ENCODE data around the gene CACUL1.
"Not testable (repeated sequence)": the region's sequence is repeated elsewhere in the genome, so short reads cannot be mapped to it uniquely, and the experiment has no call there.

The CACUL1 gene

DNA sequence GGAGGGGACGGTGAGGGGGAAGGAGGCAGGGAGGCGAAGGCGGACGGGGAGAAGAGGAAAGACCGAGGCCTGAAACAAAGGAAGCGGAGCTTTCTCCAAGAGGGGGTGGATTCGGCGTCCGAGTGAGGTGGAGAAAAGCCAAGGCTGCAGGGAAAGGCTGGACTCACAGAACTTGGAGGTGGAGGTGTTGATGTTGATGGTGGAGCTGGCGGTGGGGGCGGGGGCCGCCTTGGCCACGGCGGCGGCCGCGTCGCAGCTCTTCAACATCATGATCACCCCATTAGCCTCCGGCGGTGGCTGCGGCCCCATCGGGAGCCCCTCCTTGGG is 578 bp downstream of the CACUL1 start:
- TF ChIP-seq, protein P1, sequence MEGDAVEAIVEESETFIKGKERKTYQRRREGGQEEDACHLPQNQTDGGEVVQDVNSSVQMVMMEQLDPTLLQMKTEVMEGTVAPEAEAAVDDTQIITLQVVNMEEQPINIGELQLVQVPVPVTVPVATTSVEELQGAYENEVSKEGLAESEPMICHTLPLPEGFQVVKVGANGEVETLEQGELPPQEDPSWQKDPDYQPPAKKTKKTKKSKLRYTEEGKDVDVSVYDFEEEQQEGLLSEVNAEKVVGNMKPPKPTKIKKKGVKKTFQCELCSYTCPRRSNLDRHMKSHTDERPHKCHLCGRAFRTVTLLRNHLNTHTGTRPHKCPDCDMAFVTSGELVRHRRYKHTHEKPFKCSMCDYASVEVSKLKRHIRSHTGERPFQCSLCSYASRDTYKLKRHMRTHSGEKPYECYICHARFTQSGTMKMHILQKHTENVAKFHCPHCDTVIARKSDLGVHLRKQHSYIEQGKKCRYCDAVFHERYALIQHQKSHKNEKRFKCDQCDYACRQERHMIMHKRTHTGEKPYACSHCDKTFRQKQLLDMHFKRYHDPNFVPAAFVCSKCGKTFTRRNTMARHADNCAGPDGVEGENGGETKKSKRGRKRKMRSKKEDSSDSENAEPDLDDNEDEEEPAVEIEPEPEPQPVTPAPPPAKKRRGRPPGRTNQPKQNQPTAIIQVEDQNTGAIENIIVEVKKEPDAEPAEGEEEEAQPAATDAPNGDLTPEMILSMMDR (IDR thresholded peaks at IDR 0.05; ENCODE audit: insufficient read depth, missing control alignments) = no peak
- DNase-seq (ENCODE audit: insufficient read length, low spot score) (no peak), FAIRE-seq (no peak)

DNA sequence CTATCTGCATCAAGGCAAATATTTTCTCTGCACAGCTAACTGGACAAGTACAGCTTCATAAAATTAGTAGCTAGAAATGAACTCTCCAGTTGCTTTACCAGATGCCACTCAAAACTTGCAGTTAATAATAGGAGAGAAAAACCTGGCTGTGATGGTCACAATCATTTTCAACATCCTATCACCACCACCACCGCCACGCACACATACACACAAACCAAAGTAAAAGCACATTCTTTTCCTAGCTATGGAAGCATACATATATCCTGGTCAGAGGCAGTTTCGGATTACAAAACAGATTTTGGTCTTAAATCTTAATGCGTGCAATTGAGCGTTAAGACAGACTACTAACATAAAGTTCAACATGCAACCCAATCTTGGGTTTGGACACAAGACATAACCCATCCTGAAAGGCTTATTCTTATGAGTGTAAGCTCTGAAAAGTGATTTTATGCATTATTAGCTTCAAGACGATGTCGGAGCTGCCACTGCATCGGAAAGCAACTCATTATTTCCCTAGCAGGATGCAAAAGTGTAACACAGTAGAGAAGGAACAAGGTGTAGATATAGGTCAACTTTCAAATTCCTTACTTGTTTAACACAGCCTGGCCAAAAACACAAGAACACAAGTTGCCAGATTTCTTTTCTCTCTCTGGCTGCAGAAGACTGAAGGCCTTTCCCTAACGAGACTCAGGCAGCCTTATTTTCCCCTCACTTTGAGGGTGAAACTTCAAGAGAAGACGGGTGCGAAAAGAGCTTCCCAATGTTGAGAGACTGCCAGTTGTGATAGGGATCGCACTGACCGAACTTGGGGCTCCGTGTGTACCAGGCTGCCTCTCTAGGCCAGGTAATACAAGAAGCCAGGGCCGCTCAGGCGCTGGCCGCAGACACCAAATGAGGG is 1.2 kb downstream of the CACUL1 start:
- TF ChIP-seq, protein P1 (IDR thresholded peaks at IDR 0.05; ENCODE audit: insufficient read depth, missing control alignments) = no peak
- FAIRE-seq (no peak), DNase-seq (ENCODE audit: insufficient read length, low spot score) (no peak)

DNA sequence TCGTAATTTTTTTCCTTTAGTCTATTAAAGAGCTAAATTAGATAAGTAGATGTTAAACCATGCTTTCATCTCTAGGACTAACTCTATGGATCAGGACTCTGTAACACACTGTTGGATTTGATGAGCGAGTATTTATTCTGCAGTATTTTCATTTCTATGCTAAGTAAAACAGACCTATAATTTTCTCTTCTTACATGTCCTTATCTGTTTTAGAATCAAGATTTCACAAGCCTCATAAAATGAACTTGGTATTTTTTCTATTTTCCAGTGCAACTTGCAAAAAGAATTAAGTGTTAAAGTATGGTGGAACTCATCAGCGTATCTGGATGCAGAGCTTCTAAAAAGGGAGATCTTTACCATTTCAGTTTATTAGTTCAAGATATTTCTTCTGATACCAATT is 2.4 kb downstream of the CACUL1 start:
- FAIRE-seq (no peak), DNase-seq (ENCODE audit: insufficient read length, low spot score) (no peak)
- TF ChIP-seq, protein P1 (IDR thresholded peaks at IDR 0.05; ENCODE audit: insufficient read depth, missing control alignments) = no peak

DNA sequence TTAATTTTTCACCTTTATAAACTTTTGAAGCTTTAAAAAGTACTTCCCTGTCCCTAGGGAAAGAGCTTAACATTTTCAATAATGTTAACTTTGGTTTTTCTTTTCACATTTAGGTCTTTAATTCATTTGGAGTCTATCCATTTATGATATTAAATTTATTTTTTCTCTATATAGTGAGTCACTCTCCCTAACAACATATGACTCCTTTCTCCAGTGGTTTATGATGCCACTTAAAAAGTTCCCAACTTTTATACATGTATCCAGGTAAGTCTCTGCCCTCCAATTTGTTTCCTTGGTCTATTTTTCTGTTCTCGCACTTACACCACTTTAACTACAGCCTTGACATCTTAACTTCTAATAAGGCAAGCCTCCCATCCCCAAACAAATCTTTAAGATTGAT is 3.5 kb downstream of the CACUL1 start:
- DNase-seq (ENCODE audit: insufficient read length, low spot score) = no peak
- TF ChIP-seq, protein P1 (IDR thresholded peaks at IDR 0.05; ENCODE audit: insufficient read depth, missing control alignments) = no peak
- FAIRE-seq = no peak

DNA sequence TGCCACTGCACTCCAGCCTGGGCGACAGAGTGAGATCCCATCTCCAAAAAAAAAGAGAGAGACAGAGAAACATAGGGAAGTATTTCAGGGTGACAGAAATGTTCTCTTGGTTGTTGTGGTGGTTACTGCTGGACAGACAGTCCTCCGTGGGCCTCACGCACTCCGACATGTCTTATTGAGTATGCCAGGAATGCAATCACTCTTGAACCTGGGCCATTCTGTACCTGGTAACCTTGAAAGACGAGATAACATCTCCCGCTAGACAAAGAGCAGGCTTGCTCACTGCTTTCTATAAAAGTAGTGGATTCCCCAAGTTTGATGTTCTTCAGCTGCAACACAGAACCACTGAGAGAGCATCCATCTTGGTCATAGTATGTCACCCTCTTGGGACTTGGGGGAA is 6.7 kb downstream of the CACUL1 start:
- DNase-seq (ENCODE audit: insufficient read length, low spot score) = no peak
- no peak for FAIRE-seq
- TF ChIP-seq, protein P1 (IDR thresholded peaks at IDR 0.05; ENCODE audit: insufficient read depth, missing control alignments) = no peak

DNA sequence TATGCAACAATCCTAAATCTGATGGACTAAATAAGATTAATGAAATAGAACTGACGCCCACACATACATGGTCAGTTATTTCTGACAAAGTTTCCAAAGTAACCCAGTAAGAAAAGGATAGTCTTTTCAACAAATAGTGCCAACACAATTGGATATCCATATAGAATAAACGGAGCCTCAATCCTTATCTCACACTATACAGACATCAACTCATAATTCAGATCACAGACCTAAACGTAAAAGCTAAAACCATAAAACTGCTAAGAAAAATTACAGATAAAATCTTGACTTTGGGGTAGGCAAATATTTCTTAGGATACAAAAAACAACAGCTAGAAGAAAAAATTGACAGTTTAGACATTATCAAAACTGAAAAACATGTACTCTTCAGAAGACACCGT is 8.5 kb downstream of the CACUL1 start:
- DNase-seq (ENCODE audit: insufficient read length, low spot score) (no peak), FAIRE-seq (no peak)
- TF ChIP-seq, protein P1 (IDR thresholded peaks at IDR 0.05; ENCODE audit: insufficient read depth, missing control alignments) = no peak

DNA sequence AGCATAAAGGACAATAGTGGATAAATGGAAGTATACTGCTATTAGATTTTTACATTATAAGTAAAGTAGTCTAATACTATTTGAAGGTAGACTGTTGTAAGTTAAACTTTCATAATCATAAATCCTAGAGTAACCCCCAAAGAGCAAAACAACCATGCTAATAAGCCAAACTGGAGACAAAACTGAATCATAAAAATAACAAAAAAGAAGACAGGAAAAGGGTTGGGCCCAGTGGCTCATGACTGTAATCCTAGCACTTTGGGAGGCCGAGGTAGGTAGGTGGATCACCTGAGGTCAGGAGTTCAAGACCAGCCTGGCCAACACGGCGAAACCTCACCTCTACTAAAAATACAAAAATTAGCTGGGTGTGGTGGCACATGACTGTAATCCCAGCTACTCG is 9.7 kb downstream of the CACUL1 start:
- TF ChIP-seq, protein P1 (IDR thresholded peaks at IDR 0.05; ENCODE audit: insufficient read depth, missing control alignments) = no peak
- FAIRE-seq = no peak
- DNase-seq (ENCODE audit: insufficient read length, low spot score) = no peak

DNA sequence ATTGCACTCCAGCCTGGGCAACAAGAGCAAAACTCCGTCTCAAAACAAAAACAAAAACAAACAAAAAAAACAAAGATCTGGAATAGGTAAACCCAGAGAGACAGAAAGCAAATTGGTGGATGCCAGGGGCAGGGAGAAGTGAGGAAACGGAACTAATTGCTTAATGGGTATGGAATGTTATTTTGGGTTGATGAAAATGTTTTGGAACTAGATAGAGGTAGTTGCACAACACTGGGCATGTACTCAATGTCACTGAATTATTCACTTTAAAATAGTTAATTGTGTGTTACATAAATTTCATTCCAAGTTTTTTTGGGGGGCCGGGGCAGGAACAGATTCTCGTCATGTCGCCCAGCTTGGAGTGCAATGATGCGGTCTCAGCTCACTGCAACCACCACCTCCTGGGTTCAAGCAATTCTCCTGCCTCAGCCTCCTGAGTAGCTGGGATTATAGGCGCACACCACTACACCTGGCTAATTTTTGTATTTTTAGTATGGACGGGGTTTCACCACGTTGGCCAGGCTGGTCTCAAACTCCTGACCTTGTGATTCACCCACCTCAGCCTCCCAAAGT is 10.3 kb downstream of the CACUL1 start:
- not testable (repeated sequence) for FAIRE-seq; DNase-seq (ENCODE audit: insufficient read length, low spot score)

Measured in D721Med (cell line).